A549 (cell line): ENCODE data around the gene C3orf49.

Experiments used
- BCL3 ChIP-seq: fragments of >200 bp; sonication (Bioruptor Twin); formaldehyde crosslinking; IDR thresholded peaks from 3 replicates; pipeline ENCODE4 v1.6.1; 2016
- CEBPB ChIP-seq, 2 experiments: fragments of >200 bp in 1 of 2; sonication (Bioruptor Twin) in 1 of 2; formaldehyde crosslinking in 1 of 2; IDR thresholded peaks; 2 replicates each; pipeline ENCODE4 v1.6.1; 2012 to 2016
- CTCF ChIP-seq: fragments of >200 bp; sonication (Bioruptor Twin); formaldehyde crosslinking; IDR thresholded peaks from 3 replicates; pipeline ENCODE4 v1.5.1; 2016
- EP300 ChIP-seq, 2 experiments: fragments of >200 bp; sonication (Bioruptor Twin); formaldehyde crosslinking; IDR thresholded peaks; 2 replicates in 1 of 2; 3 replicates in 1 of 2; pipeline ENCODE4 v1.6.1; 2016 to 2017
- FOXS1 ChIP-seq: fragments of 250-450 bp; sonication (Bioruptor Pico); IDR thresholded peaks from 2 replicates; pipeline ENCODE4 v1.5.0; 2020; ENCODE audit warnings: mild to moderate bottlenecking, moderate library complexity
- POLR2A ChIP-seq: IDR thresholded peaks from 2 replicates; pipeline ENCODE4 v1.6.1; 2012; ENCODE audit warnings: mild to moderate bottlenecking, low read length
- SMC3 ChIP-seq: fragments of >200 bp; sonication (Bioruptor Twin); formaldehyde crosslinking; IDR thresholded peaks from 3 replicates; pipeline ENCODE4 v1.6.1; 2018; ENCODE audit warnings: inconsistent platforms
- TF ChIP-seq, protein P1 (sequence below): IDR thresholded peaks from 2 replicates; pipeline ENCODE4 v1.6.1; 2012; ENCODE audit warnings: low read depth, borderline replicate concordance
- TF ChIP-seq, protein P2 (sequence below): fragments of >200 bp; sonication (Bioruptor Twin); formaldehyde crosslinking; IDR thresholded peaks from 2 replicates; pipeline ENCODE4 v1.6.1; 2016

GRCh38 chr3:63824309-63824708, 5.2 kb downstream of the C3orf49 start:
- no peak for TF ChIP-seq POLR2A
- no peak for TF ChIP-seq CTCF
- no peak for TF ChIP-seq FOXS1 (CRISPR knock-in tag)
- TF ChIP-seq, protein P1, sequence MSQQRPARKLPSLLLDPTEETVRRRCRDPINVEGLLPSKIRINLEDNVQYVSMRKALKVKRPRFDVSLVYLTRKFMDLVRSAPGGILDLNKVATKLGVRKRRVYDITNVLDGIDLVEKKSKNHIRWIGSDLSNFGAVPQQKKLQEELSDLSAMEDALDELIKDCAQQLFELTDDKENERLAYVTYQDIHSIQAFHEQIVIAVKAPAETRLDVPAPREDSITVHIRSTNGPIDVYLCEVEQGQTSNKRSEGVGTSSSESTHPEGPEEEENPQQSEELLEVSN: no peak
- no peak for TF ChIP-seq EP300 (IDR thresholded peaks at IDR 0.05)
- TF ChIP-seq CEBPB (IDR thresholded peaks at IDR 0.05): no peak
- no peak for TF ChIP-seq BCL3
- no peak for TF ChIP-seq SMC3
- TF ChIP-seq, protein P2, sequence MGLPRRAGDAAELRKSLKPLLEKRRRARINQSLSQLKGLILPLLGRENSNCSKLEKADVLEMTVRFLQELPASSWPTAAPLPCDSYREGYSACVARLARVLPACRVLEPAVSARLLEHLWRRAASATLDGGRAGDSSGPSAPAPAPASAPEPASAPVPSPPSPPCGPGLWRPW: no peak
